IMR-90 (cell line): ENCODE results near the gene SHC2. TPM values are rescaled to one million over a fixed set of nuclear protein-coding genes. Genes with fewer than 3 reads are reported as not detected.

Experiments
- ATAC-seq: fragments of 200-7000 bp; cut with Tn5 transposase; 2 replicates; pipeline ENCODE4 v1.9.1; 2020; ENCODE audit warnings: low read depth, mild to moderate bottlenecking, moderate library complexity
- BruUV-seq: library from RNA; stranded (reverse); fragments of 400-500 nt; replicated peaks from 2 replicates; lab custom pipeline; 2021; lab: Mats Ljungman, UMichigan
- CTCF ChIA-PET: fragments of 300-600 bp; formaldehyde crosslinking; extraction: SDS; loops from one replicate; lab custom pipeline; 2021; ENCODE audit warnings: antibody characterized with exemption; lab: Yijun Ruan, JAX
- POLR2A ChIA-PET: fragments of 300-600 bp; sonication (Branson Sonifier 250); formaldehyde crosslinking; loops from one replicate; lab custom pipeline; 2022; ENCODE audit warnings: antibody characterized with exemption; ENCODE audit not compliant: unreplicated experiment; lab: Charles Lee
- DNase-seq: peaks from one replicate; pipeline ENCODE4 v3.0.0; 2013
- H2AFZ ChIP-seq: replicated peaks from 2 replicates; pipeline ENCODE3; 2013; ENCODE audit warnings: low read length, mild to moderate bottlenecking; ENCODE audit not compliant: poor library complexity
- H2AK5ac ChIP-seq: 2 replicates; pipeline ENCODE4 v1.6.1; 2013; ENCODE audit warnings: low read depth, low read length, inconsistent platforms
- H2AK9ac ChIP-seq: replicated peaks from 2 replicates; pipeline ENCODE3; 2013; ENCODE audit warnings: mild to moderate bottlenecking, low read depth, low read length, moderate library complexity; ENCODE audit not compliant: poor library complexity
- H2BK120ac ChIP-seq: 2 replicates; pipeline ENCODE4 v1.6.1; 2013; ENCODE audit warnings: low read depth, low read length, inconsistent platforms
- H2BK15ac ChIP-seq: 3 replicates; pipeline ENCODE4 v1.6.1; 2013; ENCODE audit warnings: low read depth, low read length, inconsistent platforms
- H2BK20ac ChIP-seq: 2 replicates; pipeline ENCODE4 v1.6.1; 2013; ENCODE audit warnings: low read depth, mild to moderate bottlenecking, inconsistent platforms, low read length, moderate library complexity
- H2BK5ac ChIP-seq: 2 replicates; pipeline ENCODE4 v1.6.1; 2013; ENCODE audit warnings: mild to moderate bottlenecking, low read depth, low read length, inconsistent platforms; ENCODE audit not compliant: poor library complexity, severe bottlenecking
- H3K14ac ChIP-seq: replicated peaks from 2 replicates; pipeline ENCODE4 v1.6.1; 2013; ENCODE audit warnings: low read depth, low read length, inconsistent platforms
- H3K18ac ChIP-seq: 2 replicates; pipeline ENCODE4 v1.6.1; 2013; ENCODE audit warnings: low read depth, low read length, control low read depth
- H3K23ac ChIP-seq: 2 replicates; pipeline ENCODE4 v1.6.1; 2013; ENCODE audit warnings: low read depth, low read length, inconsistent platforms
- H3K27ac ChIP-seq: 2 replicates; pipeline ENCODE4 v1.5.1; 2013; ENCODE audit warnings: mild to moderate bottlenecking, control low read depth, low read length; ENCODE audit not compliant: insufficient read depth
- H3K27me3 ChIP-seq: 2 replicates; pipeline ENCODE4 v1.6.1; 2013; ENCODE audit warnings: low read length; ENCODE audit not compliant: control insufficient read depth, insufficient read depth
- H3K36me3 ChIP-seq: 2 replicates; pipeline ENCODE4 v1.6.1; 2013; ENCODE audit warnings: low read length, mixed read lengths; ENCODE audit not compliant: control insufficient read depth, insufficient read depth
- H3K4ac ChIP-seq: 2 replicates; pipeline ENCODE4 v1.6.1; 2013; ENCODE audit warnings: low read depth, low read length, inconsistent platforms
- H3K4me1 ChIP-seq: 2 replicates; pipeline ENCODE4 v1.6.1; 2013; ENCODE audit warnings: low read length, mixed read lengths; ENCODE audit not compliant: control insufficient read depth, insufficient read depth
- H3K4me2 ChIP-seq: 2 replicates; pipeline ENCODE4 v1.6.1; 2013; ENCODE audit warnings: low read depth, mild to moderate bottlenecking, control low read depth, low read length, moderate library complexity
- H3K4me3 ChIP-seq: 2 replicates; pipeline ENCODE4 v1.5.1; 2013; ENCODE audit warnings: low read depth, mild to moderate bottlenecking, control low read depth, low read length, moderate library complexity; ENCODE audit not compliant: insufficient read depth
- H3K56ac ChIP-seq: 2 replicates; pipeline ENCODE4 v1.6.1; 2013; ENCODE audit warnings: low read length, inconsistent platforms; ENCODE audit not compliant: insufficient read depth; ENCODE audit errors: extremely low read depth
- H3K79me1 ChIP-seq, 2 experiments: 2 replicates each; pipeline ENCODE4 v1.6.1; 2013; ENCODE audit warnings: low read length in 2 of 2, inconsistent platforms in 1 of 2, low read depth in 1 of 2
- H3K9ac ChIP-seq: 2 replicates; pipeline ENCODE4 v1.6.1; 2013; ENCODE audit warnings: low read depth, low read length, control low read depth
- H3K9me1 ChIP-seq: 2 replicates; pipeline ENCODE4 v1.6.1; 2013; ENCODE audit warnings: low read length, inconsistent platforms; ENCODE audit not compliant: insufficient read depth
- H3K9me3 ChIP-seq: 2 replicates; pipeline ENCODE4 v1.6.1; 2013; ENCODE audit warnings: low read length; ENCODE audit not compliant: control insufficient read depth, insufficient read depth
- H4K20me1 ChIP-seq: 2 replicates; pipeline ENCODE4 v1.6.1; 2013; ENCODE audit warnings: low read length, inconsistent platforms; ENCODE audit not compliant: insufficient read depth
- H4K5ac ChIP-seq: 2 replicates; pipeline ENCODE4 v1.6.1; 2013; ENCODE audit warnings: mild to moderate bottlenecking, low read depth, low read length, control low read depth
- H4K8ac ChIP-seq, 2 experiments: 2 replicates each; pipeline ENCODE4 v1.6.1; 2013; ENCODE audit warnings: low read depth in 2 of 2, low read length in 2 of 2, control low read depth in 1 of 2, inconsistent platforms in 1 of 2
- H4K91ac ChIP-seq: 2 replicates; pipeline ENCODE4 v1.6.1; 2013; ENCODE audit warnings: low read depth, low read length, inconsistent platforms; ENCODE audit not compliant: insufficient read depth
- CTCF ChIP-seq: conservative IDR thresholded peaks from 2 replicates; pipeline ENCODE4 v1.5.1; 2012; ENCODE audit warnings: mild to moderate bottlenecking, low read depth, low read length, improper control_type of control experiment
- MAZ ChIP-seq: IDR thresholded peaks from 2 replicates; pipeline ENCODE4 v1.6.1; 2012; ENCODE audit warnings: low read depth, mild to moderate bottlenecking, low read length, improper control_type of control experiment, moderate library complexity, borderline replicate concordance
- MXI1 ChIP-seq: IDR thresholded peaks from 2 replicates; pipeline ENCODE4 v1.6.1; 2012; ENCODE audit warnings: low read depth, mild to moderate bottlenecking, low read length, moderate library complexity, borderline replicate concordance
- NFE2L2 ChIP-seq: fragments of 150-350 bp; IDR thresholded peaks from 2 replicates; pipeline ENCODE4 v1.6.1; 2016; ENCODE audit warnings: low read depth, mild to moderate bottlenecking, low read length
- WGBS, 2 experiments: methylation state at CpG; one replicate each; pipeline versions ENCODE4 v1.1.5 to v1.1.7; 2013; ENCODE audit warnings: missing lambda C conversion rate in 2 of 2; ENCODE audit not compliant: insufficient read length in 1 of 2; ENCODE audit errors: extremely low coverage in 2 of 2; 5-methylcytosine and 5-hydroxymethylcytosine counted together
- dilution Hi-C: fragments of 300-500 bp; cut with HindIII; formaldehyde crosslinking; loops from one replicate; pipeline ENCODE4 v1.14.3; 2018; ENCODE audit warnings: low sequenced_read_pairs; ENCODE audit not compliant: unreplicated experiment
- in situ Hi-C: fragments of 300-500 bp; cut with MboI; formaldehyde crosslinking; loops from 3 replicates; pipeline ENCODE4 v1.14.3; 2019; ENCODE audit warnings: low sequenced_read_pairs, inconsistent platforms, mixed read lengths
- intact Hi-C: fragments of 100-400 bp; cut with micrococcal nuclease; formaldehyde crosslinking; loops from 2 replicates; pipeline ENCODE4 v1.10.0; 2022
- polyA plus RNA-seq, 3 experiments: library from polyadenylated mRNA; depleted of rRNA; stranded (reverse); fragments of >200 nt; gene quantifications; 2 replicates each; pipeline ENCODE4 v1.2.3, GENCODE V29; 2012; ENCODE audit warnings: low replicate concordance in 1 of 3
- total RNA-seq: library from RNA; depleted of rRNA; stranded (reverse); fragments of >200 nt; gene quantifications from 2 replicates; pipeline ENCODE4 v1.2.3, GENCODE V29; 2012

Gene SHC2
- total and polyA plus RNA-seq, 2 of the 4 experiments (the other 2 are of a cell fraction): 0.68 TPM; not detected in 1

- Histone ChIP-seq H3K56ac (no peak overlapping the region), H3K36me3 (no peaks in the 10 kb centered on the region), H3K18ac (no peak overlapping the region), H3K9me1 (no peaks in the 10 kb centered on the region), H2BK15ac (no peak overlapping the region), H3K9me3 (no peaks in the 10 kb centered on the region), H2BK20ac (no peak overlapping the region), H2BK5ac (no peak overlapping the region), H2AK9ac (no peak overlapping the region), H4K8ac (no peak overlapping the region), H3K23ac (no peak overlapping the region), H3K4ac (no peak overlapping the region), H4K5ac (no peak overlapping the region), H4K20me1 (no peaks in the 10 kb centered on the region), H3K4me1 (peaks cover 2% of the 10 kb centered on the region; the same call in 1 of the 2 replicates), H4K91ac (no peak overlapping the region), H3K4me3 (no peak overlapping the region), H2AK5ac (no peak overlapping the region), H3K9ac (no peak overlapping the region), H3K27me3 (peaks cover 19% of the 10 kb centered on the region), H3K14ac (no peak overlapping the region), H2AFZ (no peak overlapping the region), H2BK120ac (no peak overlapping the region), H3K79me1 (no peaks in the 10 kb centered on the region), H3K27ac (no peak overlapping the region), H3K4me2 (no peak overlapping the region)
- in situ Hi-C loops: no loop called here
- TF ChIP-seq MAZ (no peak), NFE2L2 (no peak), CTCF (no peak), MXI1 (no peak)
- DNase-seq (no peak), ATAC-seq (no peak)
- POLR2A ChIA-PET: no interaction called here
- CTCF ChIA-PET: no interaction called here
- intact Hi-C loops: loop anchor here (5.0 kb wide), 1 partner anchor 128 kb away; the partner anchor contains the start of gene TPGS1
- WGBS, 2 experiments: 83% methylated on average over 10 of the region's 16 CpGs; no CpG with 5 or more reads in 1 of the 2 experiments
- dilution Hi-C loops: no loop called here
- BruUV-seq: no TSS peak
Measured at GRCh38 chr19:379796-380195, 81.0 kb downstream of the SHC2 start.
